Activated CD4-positive, alpha-beta memory T cell treated with anti-CD3 and anti-CD28 coated beads, Interleukin-2, amount 10 ng/mL, durations not matched to agents 7 days and 5 days (primary cell): Measurements from ENCODE around the gene CSNK1A1L. TPM values are rescaled to one million over a fixed set of nuclear protein-coding genes. Genes with fewer than 3 reads are reported as not detected.

ENCODE experiments used
- CTCF ChIA-PET: fragments of 350-600 bp; sonication (Branson Sonifier 250); formaldehyde crosslinking; loops from one replicate; lab custom pipeline; 2021; ENCODE audit warnings: antibody characterized with exemption, inconsistent platforms; lab: Charles Lee
- POLR2A ChIA-PET: fragments of 350-600 bp; sonication (Branson Sonifier 250); formaldehyde crosslinking; loops from one replicate; lab custom pipeline; 2021; ENCODE audit warnings: antibody characterized with exemption; lab: Charles Lee
- DNase-seq: peaks from one replicate; pipeline ENCODE4 v3.0.0-alpha.2; 2020
- H3K27ac Mint-ChIP-seq: one replicate; pipeline ENCODE4 v1.8.0; 2021; ENCODE audit warnings: mild to moderate bottlenecking, mixed read lengths
- H3K27me3 Mint-ChIP-seq: one replicate; pipeline ENCODE4 v1.8.0; 2021; ENCODE audit warnings: mixed read lengths
- H3K36me3 Mint-ChIP-seq: one replicate; pipeline ENCODE4 v1.8.0; 2021; ENCODE audit warnings: low read depth, mixed read lengths
- H3K4me1 Mint-ChIP-seq: one replicate; pipeline ENCODE4 v1.8.0; 2021; ENCODE audit warnings: mixed read lengths
- H3K4me3 Mint-ChIP-seq: one replicate; pipeline ENCODE4 v1.8.0; 2021; ENCODE audit warnings: mild to moderate bottlenecking, mixed read lengths
- H3K9me3 Mint-ChIP-seq: one replicate; pipeline ENCODE4 v1.8.0; 2021; ENCODE audit warnings: mixed read lengths
- total RNA-seq, 2 experiments: library from RNA; stranded (reverse); gene quantifications; one replicate each; pipeline ENCODE4 v1.2.3, GENCODE V29; 2021

CSNK1A1L gene
- total RNA-seq = not detected

- H3K4me1 Mint-ChIP-seq = no peaks in the 10 kb centered on the region
- H3K27ac Mint-ChIP-seq = no peak within 1 kb of the TSS
- peaks cover 14% of the 10 kb centered on the region for H3K27me3 Mint-ChIP-seq
- no peaks in the 10 kb centered on the region for H3K36me3 Mint-ChIP-seq
- ChIA-PET POLR2A (no interaction called here), CTCF (no interaction called here)
- H3K9me3 Mint-ChIP-seq = no peaks in the 10 kb centered on the region
- no peak for DNase-seq
- H3K4me3 Mint-ChIP-seq = no peak within 1 kb of the TSS
Observed at GRCh38 chr13:37105251-37105714, at the start of gene CSNK1A1L. CSNK1A1L (minus strand) TSS chr13:37105664; CDS start chr13:37105256, 408 bp downstream.

- ChIA-PET POLR2A (no interaction called here), CTCF (no interaction called here)
- H3K9me3 Mint-ChIP-seq = no peaks in the 10 kb centered on the region
- H3K4me3 Mint-ChIP-seq = no peak overlapping the region
- H3K27ac Mint-ChIP-seq = no peak overlapping the region
- no peaks in the 10 kb centered on the region for H3K27me3 Mint-ChIP-seq
- H3K36me3 Mint-ChIP-seq = no peaks in the 10 kb centered on the region
- no peak for DNase-seq
- no peaks in the 10 kb centered on the region for H3K4me1 Mint-ChIP-seq
Observed at GRCh38 chr13:37149380-37149779, 43.9 kb upstream of the CSNK1A1L start.

GRCh38 chr13:37148501-37148900, 43.0 kb upstream of the CSNK1A1L start:
- Mint-ChIP-seq H3K4me3 (no peak overlapping the region), H3K27ac (no peak overlapping the region), H3K4me1 (no peaks in the 10 kb centered on the region), H3K9me3 (no peaks in the 10 kb centered on the region), H3K36me3 (no peaks in the 10 kb centered on the region), H3K27me3 (no peaks in the 10 kb centered on the region)
- no peak for DNase-seq
- ChIA-PET POLR2A (no interaction called here), CTCF (no interaction called here)

GRCh38 chr13:37144661-37145060, 39.2 kb upstream of the CSNK1A1L start:
- Mint-ChIP-seq H3K36me3 (no peaks in the 10 kb centered on the region), H3K27me3 (no peaks in the 10 kb centered on the region), H3K4me3 (no peak overlapping the region), H3K27ac (no peak overlapping the region), H3K4me1 (no peaks in the 10 kb centered on the region), H3K9me3 (no peaks in the 10 kb centered on the region)
- POLR2A ChIA-PET = no interaction called here
- DNase-seq = no peak
- CTCF ChIA-PET = no interaction called here

GRCh38 chr13:37143911-37144310, 38.4 kb upstream of the CSNK1A1L start:
- no peaks in the 10 kb centered on the region for H3K36me3 Mint-ChIP-seq
- no peaks in the 10 kb centered on the region for H3K27me3 Mint-ChIP-seq
- POLR2A ChIA-PET = no interaction called here
- DNase-seq = no peak
- H3K27ac Mint-ChIP-seq = no peak overlapping the region
- no peaks in the 10 kb centered on the region for H3K4me1 Mint-ChIP-seq
- H3K4me3 Mint-ChIP-seq = no peak overlapping the region
- H3K9me3 Mint-ChIP-seq = no peaks in the 10 kb centered on the region
- CTCF ChIA-PET = no interaction called here

- Mint-ChIP-seq H3K9me3 (no peaks in the 10 kb centered on the region), H3K36me3 (no peaks in the 10 kb centered on the region), H3K27me3 (no peaks in the 10 kb centered on the region), H3K4me3 (no peak overlapping the region), H3K27ac (no peak overlapping the region), H3K4me1 (no peaks in the 10 kb centered on the region)
- ChIA-PET POLR2A (no interaction called here), CTCF (no interaction called here)
- no peak for DNase-seq
Observed at GRCh38 chr13:37142877-37143276, 37.4 kb upstream of the CSNK1A1L start.

- DNase-seq = no peak
- CTCF ChIA-PET = no interaction called here
- Mint-ChIP-seq H3K27me3 (no peaks in the 10 kb centered on the region), H3K27ac (no peak overlapping the region), H3K4me3 (no peak overlapping the region), H3K9me3 (no peaks in the 10 kb centered on the region), H3K36me3 (no peaks in the 10 kb centered on the region), H3K4me1 (no peaks in the 10 kb centered on the region)
- POLR2A ChIA-PET = no interaction called here
Observed at GRCh38 chr13:37141011-37141410, 35.5 kb upstream of the CSNK1A1L start.

GRCh38 chr13:37139356-37139755, 33.9 kb upstream of the CSNK1A1L start:
- Mint-ChIP-seq H3K9me3 (no peaks in the 10 kb centered on the region), H3K4me1 (no peaks in the 10 kb centered on the region), H3K4me3 (no peak overlapping the region), H3K27ac (no peak overlapping the region), H3K27me3 (no peaks in the 10 kb centered on the region), H3K36me3 (no peaks in the 10 kb centered on the region)
- CTCF ChIA-PET = no interaction called here
- DNase-seq = no peak
- POLR2A ChIA-PET = no interaction called here

GRCh38 chr13:37138926-37139325, 33.5 kb upstream of the CSNK1A1L start:
- no peaks in the 10 kb centered on the region for H3K9me3 Mint-ChIP-seq
- CTCF ChIA-PET = no interaction called here
- H3K27me3 Mint-ChIP-seq = no peaks in the 10 kb centered on the region
- POLR2A ChIA-PET = no interaction called here
- DNase-seq = no peak
- H3K27ac Mint-ChIP-seq = no peak overlapping the region
- H3K4me1 Mint-ChIP-seq = no peaks in the 10 kb centered on the region
- no peak overlapping the region for H3K4me3 Mint-ChIP-seq
- no peaks in the 10 kb centered on the region for H3K36me3 Mint-ChIP-seq

- Mint-ChIP-seq H3K27me3 (no peaks in the 10 kb centered on the region), H3K4me1 (no peaks in the 10 kb centered on the region), H3K27ac (no peak overlapping the region), H3K4me3 (no peak overlapping the region), H3K36me3 (no peaks in the 10 kb centered on the region), H3K9me3 (no peaks in the 10 kb centered on the region)
- ChIA-PET CTCF (no interaction called here), POLR2A (no interaction called here)
- DNase-seq = no peak
Observed at GRCh38 chr13:37138169-37138568, 32.7 kb upstream of the CSNK1A1L start.

- Mint-ChIP-seq H3K9me3 (no peaks in the 10 kb centered on the region), H3K4me3 (no peak overlapping the region), H3K27me3 (no peaks in the 10 kb centered on the region), H3K27ac (no peak overlapping the region), H3K36me3 (no peaks in the 10 kb centered on the region), H3K4me1 (no peaks in the 10 kb centered on the region)
- CTCF ChIA-PET = no interaction called here
- DNase-seq = no peak
- POLR2A ChIA-PET = no interaction called here
Observed at GRCh38 chr13:37136633-37137032, 31.2 kb upstream of the CSNK1A1L start.

- POLR2A ChIA-PET = no interaction called here
- no peak for DNase-seq
- Mint-ChIP-seq H3K27me3 (no peaks in the 10 kb centered on the region), H3K9me3 (no peaks in the 10 kb centered on the region), H3K36me3 (no peaks in the 10 kb centered on the region), H3K27ac (no peak overlapping the region), H3K4me1 (no peaks in the 10 kb centered on the region), H3K4me3 (no peak overlapping the region)
- CTCF ChIA-PET = no interaction called here
Observed at GRCh38 chr13:37136187-37136586, 30.7 kb upstream of the CSNK1A1L start.

- CTCF ChIA-PET = no interaction called here
Observed at GRCh38 chr13:37134411-37135041, 29.1 kb upstream of the CSNK1A1L start.

GRCh38 chr13:37132211-37132610, 26.7 kb upstream of the CSNK1A1L start:
- POLR2A ChIA-PET = no interaction called here
- Mint-ChIP-seq H3K27me3 (no peaks in the 10 kb centered on the region), H3K36me3 (no peaks in the 10 kb centered on the region), H3K4me3 (no peak overlapping the region), H3K27ac (no peak overlapping the region), H3K4me1 (no peaks in the 10 kb centered on the region), H3K9me3 (no peaks in the 10 kb centered on the region)
- no peak for DNase-seq
- CTCF ChIA-PET = no interaction called here

More at GRCh38 chr13:37134411-37135041, 29.1 kb upstream of the CSNK1A1L start:
- Mint-ChIP-seq H3K9me3 (no peaks in the 10 kb centered on the region), H3K27ac (no peak overlapping the region), H3K36me3 (no peaks in the 10 kb centered on the region), H3K4me1 (no peaks in the 10 kb centered on the region), H3K27me3 (no peaks in the 10 kb centered on the region), H3K4me3 (no peak overlapping the region)
- DNase-seq = no peak
- POLR2A ChIA-PET = no interaction called here
